NCI-H2227 (cell line): ENCODE measurements around the gene FBLN1.
"Not testable (repeated sequence)": the region's sequence is repeated elsewhere in the genome, so short reads cannot be mapped to it uniquely, and the experiment has no call there.

ENCODE experiments used
- DNase-seq: peaks from one replicate; lab custom pipeline; 2025; ENCODE audit not compliant: unreplicated experiment; lab: John Stamatoyannopoulos, UW

Gene FBLN1

GRCh38 chr22:45582955-45583320, 80.3 kb downstream of the FBLN1 start:
- no peak for DNase-seq

GRCh38 chr22:45583504-45583903, 80.8 kb downstream of the FBLN1 start:
- DNase-seq: no peak

GRCh38 chr22:45584121-45584570, 81.5 kb downstream of the FBLN1 start:
- no peak for DNase-seq

DNA sequence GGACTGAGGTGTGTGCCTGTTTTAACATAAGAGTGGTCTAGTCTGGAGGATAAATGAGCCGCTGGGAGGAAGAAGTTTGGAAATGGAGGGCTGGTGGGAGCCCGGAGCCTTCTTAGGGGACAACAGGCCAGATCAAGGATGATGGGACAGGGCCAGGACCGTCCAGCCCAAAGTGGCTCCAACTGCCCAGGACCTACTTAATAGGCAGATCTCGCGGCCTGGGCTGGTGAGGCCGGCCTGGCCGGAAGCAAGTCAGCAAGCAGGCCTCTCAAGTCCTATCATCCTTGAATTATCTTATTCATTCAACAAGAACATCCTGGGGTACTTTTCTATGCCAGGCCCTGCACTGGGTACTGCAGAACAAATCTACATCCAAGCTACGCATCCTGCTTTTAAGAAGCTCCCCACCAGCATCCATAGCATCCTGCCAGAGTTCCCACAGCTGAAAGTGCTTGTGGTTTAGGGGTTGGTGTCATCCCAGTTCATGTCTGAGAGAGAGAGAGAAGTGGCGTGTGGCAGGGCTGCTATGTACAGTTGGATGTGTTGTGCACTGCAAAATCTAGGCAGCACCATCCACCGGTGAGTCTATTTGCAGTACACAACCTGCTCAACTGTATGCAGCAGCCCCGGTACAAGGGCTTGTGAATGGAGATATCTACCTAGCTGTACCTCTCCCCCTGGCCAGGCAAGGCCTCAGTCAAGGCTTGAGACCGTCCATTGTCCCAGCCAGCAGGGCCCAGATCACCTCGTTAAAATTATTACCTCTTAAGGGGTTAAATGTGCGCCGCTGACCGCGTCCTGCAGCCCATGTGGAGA, 82.1 kb downstream of the FBLN1 start:
- no peak for DNase-seq

DNA sequence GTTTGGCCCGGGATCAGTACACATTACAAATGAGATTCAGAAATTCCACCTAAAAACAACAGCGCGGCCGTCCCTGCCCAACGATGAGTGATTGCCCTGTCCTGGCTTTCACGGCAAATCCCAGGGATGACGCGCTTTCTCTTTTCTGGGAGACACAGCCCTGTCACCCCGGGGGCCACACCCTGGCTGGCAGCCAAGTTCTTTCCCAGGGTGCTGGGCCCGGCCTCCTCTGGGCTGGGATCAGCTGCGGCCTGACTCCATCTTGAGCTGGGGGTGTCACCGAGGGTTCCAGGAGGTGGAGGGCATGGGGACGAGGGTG, 82.7 kb downstream of the FBLN1 start:
- no peak for DNase-seq

DNA sequence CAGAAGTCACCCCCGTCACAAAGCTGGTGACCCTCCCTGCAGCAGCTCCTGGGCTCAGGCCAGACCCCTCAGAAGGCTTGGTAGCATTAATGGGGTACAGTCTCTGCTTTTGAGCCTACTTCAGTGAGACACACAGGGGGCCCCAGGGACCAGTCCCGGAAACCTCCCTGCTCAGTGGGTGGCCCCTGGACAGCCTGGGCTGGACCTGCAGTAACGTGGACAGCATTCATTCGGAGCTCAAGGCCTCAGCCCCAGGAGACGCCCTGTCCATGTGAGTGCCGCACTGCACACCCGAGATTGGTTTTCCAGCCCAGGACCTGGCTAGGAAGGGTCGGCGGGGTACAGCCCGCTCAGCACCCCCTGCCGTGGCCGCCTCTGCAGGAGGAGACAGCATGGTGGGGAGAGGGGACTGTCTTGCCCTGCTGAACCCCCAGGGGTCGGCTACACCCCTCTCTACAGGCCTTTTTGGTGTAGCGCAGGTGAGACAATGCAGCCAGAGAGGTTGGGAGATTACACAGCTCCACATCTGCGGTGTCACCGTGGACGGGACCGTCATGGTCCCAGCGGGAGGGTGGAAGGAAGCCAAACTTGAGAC, 83.4 kb downstream of the FBLN1 start:
- no peak for DNase-seq

DNA sequence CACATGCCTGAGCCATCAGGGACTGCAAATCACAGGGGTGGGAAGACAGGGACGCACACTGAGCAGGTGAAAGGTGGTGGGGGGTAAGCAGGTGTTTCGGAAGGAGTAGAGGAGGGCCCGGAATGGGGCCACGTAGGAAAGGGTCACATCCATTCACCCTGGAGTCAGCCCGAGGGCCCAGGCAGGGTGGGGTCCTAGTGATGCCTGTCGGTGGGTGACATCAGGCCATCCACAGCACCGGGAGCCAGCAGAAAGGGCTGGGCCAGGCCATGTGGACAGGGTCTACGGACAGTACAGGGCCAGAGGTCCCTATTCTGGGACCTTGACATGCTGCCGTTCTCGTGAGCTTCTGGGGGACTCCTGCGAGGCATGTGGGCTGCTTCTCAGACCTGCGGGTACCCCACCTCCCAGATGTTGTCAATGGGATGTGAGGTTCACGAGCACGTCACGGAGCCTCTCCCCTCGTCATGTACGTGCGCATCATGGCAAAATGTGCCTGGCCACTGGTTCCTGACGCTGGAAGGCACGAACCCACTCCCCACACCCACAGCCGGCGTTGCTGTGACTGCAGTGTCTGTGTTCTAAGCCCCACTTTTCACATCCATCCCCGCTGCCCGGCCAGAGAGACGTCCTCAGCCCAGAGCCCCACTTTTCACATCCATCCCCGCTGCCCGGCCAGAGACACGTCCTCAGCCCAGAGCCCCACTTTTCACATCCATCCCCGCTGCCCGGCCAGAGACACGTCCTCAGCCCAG, 84.1 kb downstream of the FBLN1 start:
- no peak for DNase-seq

DNA sequence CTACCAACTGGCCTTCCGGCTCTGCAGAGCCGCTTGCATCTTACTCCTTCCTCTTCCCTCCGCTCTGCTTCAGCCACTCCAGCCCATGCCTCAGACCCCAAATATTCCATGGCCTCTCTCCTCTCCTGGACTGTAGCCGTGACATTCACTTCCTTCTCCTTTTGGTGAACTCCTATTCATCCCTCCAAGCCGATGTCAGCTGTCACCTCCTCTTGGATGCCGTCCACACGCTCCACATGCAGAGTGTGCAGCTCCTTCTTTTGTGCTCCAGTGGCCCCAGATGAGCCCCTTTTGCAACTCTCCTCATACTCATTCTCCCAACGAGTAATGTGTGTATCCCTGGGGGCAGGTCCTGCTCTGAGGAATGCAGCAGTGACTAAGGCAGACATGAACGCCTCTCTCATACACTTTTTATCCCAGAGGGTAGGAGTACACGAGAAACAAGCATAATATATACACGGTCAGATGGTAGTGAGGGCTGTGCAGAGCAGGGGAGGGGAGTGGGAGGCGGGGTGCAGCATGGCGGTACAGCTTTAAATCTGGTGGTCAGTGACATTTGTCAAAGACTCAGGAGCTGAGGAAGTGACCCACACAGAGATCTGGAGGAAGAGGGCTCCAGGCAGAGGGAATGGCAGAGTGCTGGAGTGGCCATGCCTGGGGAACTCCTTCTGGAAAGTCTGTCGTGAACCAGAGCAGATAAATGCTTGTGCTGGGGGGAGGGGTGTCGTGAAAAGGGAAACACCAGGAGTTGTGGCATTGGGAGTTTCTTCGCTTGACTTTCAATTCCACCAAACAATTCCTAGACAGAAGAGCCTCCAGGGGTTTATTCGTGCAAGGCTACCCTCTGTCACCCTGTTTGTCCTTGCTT, 85.2 kb downstream of the FBLN1 start:
- DNase-seq: no peak

- DNase-seq: no peak
Measured at GRCh38 chr22:45589556-45589955, 86.9 kb downstream of the FBLN1 start.

DNA sequence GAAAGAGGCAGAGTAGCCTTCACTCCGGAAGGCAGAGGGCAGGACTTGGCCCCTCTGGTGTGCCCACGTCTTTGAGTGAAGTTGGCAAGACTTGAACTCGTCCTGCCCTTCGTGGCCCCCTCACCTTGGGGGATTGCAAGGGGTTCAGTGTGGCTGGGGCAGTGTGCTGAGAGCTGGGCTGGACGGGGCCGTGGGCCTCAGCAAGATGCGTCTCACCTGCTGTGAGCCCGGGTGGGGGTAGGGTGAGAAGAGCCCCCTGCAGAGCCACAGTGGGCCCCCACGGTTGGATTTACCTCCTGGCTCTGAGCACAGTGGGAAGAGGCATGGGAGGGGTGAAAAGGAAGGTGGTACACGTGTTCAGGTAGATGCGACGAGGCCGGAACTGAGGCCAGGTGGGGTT, 87.6 kb downstream of the FBLN1 start:
- DNase-seq: no peak

GRCh38 chr22:45591633-45592213, 89.0 kb downstream of the FBLN1 start:
- not testable (repeated sequence) for DNase-seq

GRCh38 chr22:45594123-45594941, 91.6 kb downstream of the FBLN1 start:
- no peak for DNase-seq

DNA sequence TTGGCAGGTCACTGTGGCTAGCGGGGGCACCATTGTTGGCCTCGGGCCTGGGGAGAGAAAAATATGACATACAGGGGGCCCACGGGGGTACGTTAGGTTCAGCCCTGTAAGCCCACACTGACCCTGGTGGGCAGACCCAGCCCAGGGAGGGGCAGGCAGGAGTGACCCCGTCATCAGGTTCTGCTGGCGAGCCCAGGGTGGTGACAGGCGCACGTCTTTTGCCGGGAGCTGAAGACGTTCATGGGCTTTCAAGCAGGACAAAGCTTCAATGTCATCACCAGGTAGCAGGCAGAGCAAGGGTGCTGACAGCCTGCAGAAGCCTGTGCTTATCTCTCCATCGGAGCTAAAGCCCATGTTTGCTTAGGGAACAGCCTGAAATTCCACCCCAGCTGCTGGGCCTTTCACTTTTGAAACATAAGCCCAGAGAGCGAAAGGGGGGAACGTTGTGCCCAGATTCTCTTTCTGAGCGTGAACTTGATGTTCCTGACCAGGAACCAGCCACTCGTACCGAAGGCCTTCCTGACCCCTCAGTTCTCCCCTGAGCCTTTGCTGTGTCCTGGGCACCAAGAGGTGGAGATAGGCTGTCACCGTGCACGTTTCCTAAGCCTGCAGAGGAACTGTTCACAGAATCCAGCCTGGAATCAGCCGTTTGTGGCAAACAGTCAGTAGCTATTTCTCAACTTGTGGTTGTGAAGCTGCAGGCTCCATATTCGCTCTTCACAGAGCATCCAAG, 94.9 kb downstream of the FBLN1 start:
- DNase-seq: no peak

DNA sequence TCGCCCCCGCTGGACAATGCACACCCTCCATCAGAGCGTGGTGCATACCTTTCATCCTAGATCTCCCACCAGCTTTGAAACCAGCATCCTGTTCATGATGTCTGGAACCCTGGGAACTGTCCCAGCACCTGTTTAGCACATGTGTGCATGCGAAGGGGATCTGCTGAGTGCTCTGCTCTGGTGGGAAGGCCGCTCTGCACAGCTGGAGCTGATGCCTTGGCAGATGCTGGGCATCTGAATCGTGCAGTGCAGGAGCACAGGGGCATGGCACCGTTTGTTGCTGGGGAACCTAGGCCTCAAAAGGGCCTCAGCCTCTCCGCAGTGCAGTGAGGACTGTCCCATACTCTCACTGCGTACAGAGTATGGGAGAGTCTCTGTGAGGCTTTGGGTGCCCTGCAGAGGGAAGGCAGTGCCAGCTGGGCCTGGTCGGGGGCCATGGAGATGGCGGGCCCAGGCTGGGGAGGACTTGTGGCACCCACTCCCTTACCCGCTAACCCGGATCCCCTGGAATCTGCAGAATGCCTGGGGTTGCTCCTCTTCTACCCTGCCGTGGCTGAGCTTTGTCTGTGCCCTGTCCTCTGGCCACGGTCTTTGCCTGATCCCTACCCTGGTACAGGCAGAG, 96.0 kb downstream of the FBLN1 start:
- DNase-seq: no peak

- DNase-seq: no peak
Measured at GRCh38 chr22:45599836-45600577, 97.3 kb downstream of the FBLN1 start.

DNA sequence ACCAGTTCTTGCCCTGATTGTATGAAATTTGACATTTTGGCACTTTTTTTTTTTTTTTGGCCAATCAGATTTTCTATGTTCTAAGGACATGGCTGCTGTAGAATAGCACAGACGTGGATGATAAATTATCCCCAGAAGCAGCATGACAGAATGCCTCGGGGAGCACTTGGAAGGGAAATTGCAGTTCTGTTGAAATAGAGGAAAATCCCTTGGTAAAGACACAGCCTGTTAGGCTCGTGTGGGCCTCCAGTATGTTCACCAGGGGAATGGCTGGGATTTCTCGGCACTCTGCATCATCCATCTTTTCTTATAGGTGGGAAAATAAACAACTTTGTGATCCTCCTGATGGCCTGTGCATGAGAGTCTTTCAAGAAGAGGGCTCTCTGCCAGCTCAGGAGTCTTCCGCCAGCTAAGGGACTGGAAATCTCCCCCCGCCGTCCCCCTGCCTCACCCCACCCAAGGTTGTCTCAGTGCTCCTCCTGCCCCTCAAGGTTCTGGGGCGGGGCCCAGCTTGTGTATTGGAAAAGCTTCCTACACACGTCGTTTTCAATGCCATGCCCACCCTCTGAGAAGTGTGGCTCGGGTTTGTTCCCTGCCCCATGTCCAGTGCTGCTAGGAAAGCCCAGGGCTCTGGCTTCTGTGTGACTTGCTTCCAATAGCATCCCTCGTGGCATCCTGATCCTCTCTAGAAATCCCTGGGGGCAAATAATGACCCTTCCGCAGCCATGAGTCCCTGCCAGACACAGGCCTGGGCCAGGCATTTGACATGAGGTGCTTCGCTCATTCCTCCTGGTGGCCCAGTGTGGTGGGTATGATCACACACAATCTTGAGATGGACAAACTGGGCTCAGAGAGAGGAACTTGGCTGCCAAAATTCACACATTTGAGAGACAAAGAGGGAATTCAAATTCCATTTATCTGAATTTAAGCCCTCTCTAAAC, 98.4 kb downstream of the FBLN1 start:
- no peak for DNase-seq
